HG02970 (cell line): ENCODE data around the gene STMN1.

Experiments used
- ATAC-seq: cut with Tn5 transposase; IDR thresholded peaks from one replicate; pipeline ENCODE4 v1.9.1; 2021; ENCODE audit warnings: mild to moderate bottlenecking, moderate library complexity, moderate number of reproducible peaks; ENCODE audit not compliant: unreplicated experiment, low FRiP score

STMN1 gene

DNA sequence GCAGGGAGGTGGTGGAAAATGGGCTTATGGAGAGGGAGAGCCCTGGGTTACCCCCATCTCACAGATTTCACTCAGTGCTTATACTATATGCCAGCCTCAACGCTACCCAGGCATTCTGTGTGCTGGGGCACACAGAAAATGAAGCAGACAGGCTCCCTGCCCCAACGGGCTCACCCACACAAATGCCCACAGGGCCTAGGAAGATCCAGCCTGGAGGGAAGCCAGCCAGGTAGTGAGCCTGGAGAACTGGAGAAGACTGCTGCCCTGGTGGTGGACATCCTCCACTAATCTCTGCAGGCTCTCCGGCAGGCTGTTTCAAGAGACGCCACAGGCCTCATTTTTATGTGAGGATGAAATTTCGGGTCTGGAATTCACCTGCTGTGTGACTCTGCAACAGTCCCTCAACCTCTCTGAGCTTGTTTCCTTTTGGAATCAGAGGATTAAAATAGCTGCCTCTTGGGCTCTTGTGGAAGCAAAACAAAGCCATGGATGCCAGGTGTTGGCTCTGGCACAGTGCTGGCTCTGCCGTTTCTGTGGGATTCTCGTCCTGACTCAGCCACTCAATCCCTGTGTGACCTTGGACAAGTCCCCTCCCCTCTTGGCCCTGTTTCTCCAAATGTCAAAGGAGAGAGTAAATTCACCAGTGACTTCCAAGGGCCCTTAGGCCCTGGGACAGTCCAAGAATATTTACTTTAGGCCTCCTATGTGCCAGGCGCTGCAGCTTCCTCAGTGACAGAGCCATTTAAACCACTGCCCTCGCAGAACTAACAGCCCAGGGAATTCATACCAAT lies 34.3 kb downstream of the STMN1 start:
- ATAC-seq, result no peak

DNA sequence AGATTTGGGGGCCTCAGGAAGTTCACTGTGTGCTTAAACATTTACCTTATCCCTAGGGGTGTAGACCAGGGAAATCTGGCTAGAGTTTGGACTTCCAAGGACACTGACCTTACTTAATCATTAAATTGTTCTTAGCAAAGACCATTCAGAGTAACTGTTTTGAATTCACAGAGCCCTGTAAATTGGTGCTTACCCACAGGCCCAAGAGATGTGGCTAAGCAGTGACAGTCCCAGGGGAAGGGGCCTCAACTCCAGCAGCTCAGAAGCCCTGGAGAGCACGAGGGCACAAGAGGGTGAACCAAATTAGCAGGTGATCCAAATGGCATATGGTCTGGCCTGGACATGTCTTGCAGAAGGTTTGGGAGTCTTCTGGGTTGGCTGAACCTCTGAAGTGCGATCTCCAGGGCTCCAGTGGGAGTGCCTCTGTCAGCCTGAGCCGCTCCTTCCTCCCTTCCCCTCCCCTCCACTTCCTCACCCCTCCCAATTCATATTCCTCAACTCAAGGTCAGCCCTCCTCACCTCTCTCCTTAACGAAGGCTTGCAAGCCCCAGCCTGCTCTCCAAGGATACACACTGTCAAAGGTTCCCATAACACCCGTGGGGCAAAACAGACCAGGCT lies 35.0 kb downstream of the STMN1 start:
- no peak for ATAC-seq

GRCh38 chr1:25870614-25871013 lies 35.6 kb downstream of the STMN1 start:
- ATAC-seq, result no peak

- ATAC-seq, result no peak
Observed at GRCh38 chr1:25869909-25870606, 36.2 kb downstream of the STMN1 start.

- ATAC-seq, result no peak
Observed at GRCh38 chr1:25867210-25867991, 38.8 kb downstream of the STMN1 start.

GRCh38 chr1:25866288-25866687 lies 39.9 kb downstream of the STMN1 start:
- ATAC-seq, result no peak

DNA sequence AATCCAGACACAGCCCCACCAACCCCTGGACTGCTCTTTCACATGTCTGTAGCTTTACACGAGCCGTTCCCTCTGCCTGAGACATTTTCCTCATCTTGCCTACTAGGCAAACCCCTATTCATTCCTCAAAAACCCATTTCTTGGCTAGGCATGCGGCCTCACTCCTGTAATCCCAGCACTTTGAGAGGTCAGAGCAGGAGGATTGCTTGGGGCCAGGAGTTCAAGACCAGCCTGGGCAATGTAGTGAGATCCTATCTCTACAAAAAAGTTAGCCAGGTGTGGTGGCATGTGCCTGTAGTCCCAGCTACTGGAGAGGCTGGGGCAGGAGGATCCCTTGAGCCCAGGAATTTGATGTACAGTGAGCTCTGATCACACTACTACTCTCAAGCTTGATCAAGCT lies 41.8 kb downstream of the STMN1 start:
- no peak for ATAC-seq

- no peak for ATAC-seq
Observed at GRCh38 chr1:25863486-25864262, 42.5 kb downstream of the STMN1 start.

DNA sequence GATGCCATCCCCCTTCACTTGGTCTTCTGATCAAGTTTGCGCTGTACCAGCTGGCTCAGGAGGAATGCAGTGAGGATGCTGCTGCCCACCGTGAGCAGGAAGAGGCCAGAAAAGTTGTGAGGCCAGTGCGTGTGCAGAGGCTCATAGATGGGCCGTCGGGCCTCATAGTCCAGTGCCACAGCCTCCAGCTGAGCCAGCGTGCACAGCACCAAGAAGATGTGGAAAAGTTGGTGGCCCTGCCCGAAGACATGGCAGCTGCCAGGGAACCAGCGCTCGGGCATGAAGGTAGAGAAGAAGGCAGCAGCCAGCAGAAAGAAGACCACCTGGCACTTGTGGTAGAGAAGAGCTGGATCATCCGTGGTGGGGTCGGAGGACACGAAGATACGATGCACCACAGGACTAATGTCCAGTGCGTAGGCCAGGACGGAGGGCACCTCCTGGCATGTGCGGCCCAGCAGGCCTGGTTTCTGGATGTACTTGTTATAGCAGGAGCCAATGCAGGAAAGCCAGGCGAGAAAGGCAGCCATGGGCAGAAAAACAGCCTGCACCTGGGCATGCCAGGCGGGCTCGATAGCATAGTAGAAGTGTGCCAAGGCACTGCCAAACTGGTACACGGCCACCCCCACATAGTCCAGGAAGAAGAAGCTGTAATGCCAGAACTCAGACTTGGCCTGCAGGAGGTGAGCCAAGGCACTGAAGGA lies 43.3 kb downstream of the STMN1 start:
- no peak for ATAC-seq

GRCh38 chr1:25861316-25862286 lies 44.6 kb downstream of the STMN1 start:
- no peak for ATAC-seq

- ATAC-seq, result peak; percentile 88
Observed at GRCh38 chr1:25858906-25859789, 47.1 kb downstream of the STMN1 start, which contains the start of gene AUNIP. Gene AUNIP, minus strand, starts transcription at chr1:25859457. Its CDS starts 100 bp downstream, at chr1:25859357.

DNA sequence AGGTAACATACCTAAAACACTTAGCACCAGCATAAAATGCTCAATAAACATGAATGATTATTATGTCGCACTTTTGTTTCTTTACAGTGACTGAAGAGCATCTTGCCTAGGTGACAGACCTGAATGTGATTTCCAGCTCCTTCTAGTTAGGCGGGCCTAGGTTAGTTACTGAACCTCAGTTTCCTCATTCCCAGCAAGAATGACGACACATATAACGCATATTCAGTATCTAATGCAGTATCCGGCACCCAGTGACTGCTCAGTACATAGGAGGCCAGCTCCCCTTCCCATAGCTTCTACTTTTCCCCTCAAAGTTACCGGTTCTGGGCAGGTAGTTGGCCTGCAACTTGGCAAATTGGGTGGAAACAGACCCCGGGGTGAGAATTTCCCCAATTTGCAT lies 47.7 kb downstream of the STMN1 start:
- ATAC-seq, result no peak

GRCh38 chr1:25856856-25857255 lies 49.4 kb downstream of the STMN1 start:
- no peak for ATAC-seq

DNA sequence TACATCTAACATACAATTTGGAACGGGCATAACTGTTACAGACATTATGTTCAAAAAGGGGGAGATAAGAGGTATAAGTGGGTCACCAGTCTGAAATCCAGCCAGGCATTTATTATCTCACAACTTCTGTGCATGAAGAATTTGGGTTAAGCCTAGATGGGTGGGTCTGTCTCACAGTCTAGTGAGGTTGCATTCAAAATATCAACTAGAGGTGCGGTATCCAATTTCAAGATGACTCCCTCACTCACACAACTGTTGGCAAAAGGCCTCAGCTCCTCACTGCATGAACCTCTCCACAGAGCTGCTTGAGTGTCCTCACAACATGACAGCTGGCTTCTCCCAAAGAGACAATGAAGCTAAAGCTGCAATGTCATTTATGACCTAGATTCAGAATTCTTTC lies 51.7 kb downstream of the STMN1 start:
- no peak for ATAC-seq
